Activated CD4-positive, CD25-positive, alpha-beta regulatory T cell treated with anti-CD3 and anti-CD28 coated beads, Interleukin-2, amount 50 U/mL, for 24 hours (primary cell): ENCODE measurements around the gene GLRA3.

Experiments
- ATAC-seq, 2 donors: fragments of 150-1000 bp; cut with Tn5 transposase; one replicate each; pipeline ENCODE4 v1.10.0; 2021; ENCODE audit warnings: mild to moderate bottlenecking in 1 of 2, moderate library complexity in 1 of 2

GLRA3 gene

DNA sequence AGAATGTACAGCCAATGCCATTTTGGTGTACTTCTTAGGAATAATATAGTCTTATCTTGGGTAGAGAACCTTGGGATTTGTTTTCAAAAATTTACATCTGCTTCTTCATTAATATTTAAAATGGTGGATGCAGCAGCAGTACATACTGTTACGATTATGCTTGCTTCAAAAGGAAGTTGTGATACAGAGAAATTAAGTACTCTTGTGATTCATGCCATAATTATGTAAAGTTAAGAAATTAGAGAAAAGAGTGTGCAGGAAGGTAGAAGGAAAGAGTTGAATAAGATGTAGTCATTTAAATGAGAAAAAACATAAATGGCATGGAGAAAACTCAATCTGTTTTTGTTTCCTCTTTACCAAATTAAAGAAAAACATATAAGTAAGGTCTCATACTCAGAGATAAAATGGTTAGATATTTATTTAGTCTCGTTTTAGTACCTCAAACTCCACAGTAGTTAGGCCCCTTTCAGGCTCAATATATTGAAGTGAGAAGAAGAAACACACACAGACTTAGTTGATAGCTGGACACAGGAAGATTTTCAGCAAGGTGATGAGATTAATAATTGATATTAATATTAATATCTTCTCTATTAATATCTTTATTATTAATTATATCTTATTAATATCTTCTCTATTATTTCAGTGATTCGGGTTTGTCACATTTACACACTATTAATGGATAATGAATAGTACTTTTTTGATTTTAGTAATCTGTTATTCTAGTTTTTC lies 236.6 kb downstream of the GLRA3 start:
- no peak for ATAC-seq

DNA sequence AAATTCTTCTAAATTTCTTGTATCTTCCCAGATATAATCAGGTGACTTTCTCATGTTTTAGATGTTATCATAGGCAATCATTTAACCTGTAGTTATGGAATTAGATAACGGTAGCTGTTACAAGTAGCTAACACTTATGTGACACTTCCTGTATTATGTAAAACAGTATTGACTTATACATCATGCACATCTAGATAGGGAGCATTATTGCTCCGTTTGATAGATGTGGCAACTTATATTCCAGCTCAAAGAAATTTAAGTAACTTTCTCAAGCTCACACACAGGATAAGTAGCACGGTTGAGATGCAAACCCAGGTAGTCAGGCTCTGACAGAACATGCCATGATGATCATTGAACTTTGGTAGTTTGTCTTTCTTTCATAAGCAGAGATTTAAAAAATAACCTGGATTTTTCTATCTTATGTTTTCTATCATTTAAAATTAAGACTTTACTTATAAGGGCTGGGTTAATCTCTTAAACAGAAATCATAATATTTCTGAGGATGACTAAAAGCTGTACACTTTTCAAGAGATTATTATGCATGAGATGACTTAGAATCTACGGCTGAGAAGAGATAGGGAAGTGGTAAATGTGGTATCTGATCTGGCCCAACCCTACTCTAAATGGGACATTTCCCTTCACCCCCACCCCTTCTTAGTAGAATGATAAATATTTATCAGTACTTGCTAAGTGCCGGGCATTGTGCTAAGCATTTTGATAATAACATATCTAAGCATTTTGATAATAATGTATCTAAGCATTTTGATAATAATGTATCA lies 237.6 kb downstream of the GLRA3 start:
- ATAC-seq: peak; percentile 87 to 96

DNA sequence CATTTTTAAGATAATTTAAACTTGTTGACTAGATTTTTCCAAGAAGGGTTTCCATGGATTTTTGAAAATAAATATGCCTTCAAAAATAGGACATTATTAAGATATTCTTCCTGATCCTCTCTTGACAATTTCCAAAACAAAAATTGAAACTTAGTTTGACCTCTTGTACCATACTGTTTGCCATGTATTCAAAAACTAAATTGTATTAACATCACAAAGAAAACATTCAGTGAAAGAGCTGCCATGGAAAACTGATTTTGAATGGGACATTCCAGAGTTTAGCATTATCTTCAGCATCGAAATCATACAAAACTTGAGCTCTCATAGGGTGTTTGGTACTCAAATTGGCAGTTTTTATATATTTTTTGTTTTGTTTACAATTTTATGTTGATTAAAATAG lies 238.7 kb downstream of the GLRA3 start:
- no peak for ATAC-seq
